Panc1 (cell line): Measurements from ENCODE around the gene UPF2. TPM values are rescaled to one million over a fixed set of nuclear protein-coding genes. Genes with fewer than 3 reads are reported as not detected.

Source experiments
- ATAC-seq: fragments of 200-7000 bp; cut with Tn5 transposase; 2 replicates; pipeline ENCODE4 v1.9.1; 2020; ENCODE audit warnings: mild to moderate bottlenecking, moderate library complexity
- BruUV-seq: library from RNA; stranded (reverse); fragments of 400-500 nt; replicated peaks from 2 replicates; lab custom pipeline; 2021; lab: Mats Ljungman, UMichigan
- CTCF ChIA-PET: fragments of 300-600 bp; sonication (Branson Sonifier 250); formaldehyde crosslinking; loops from one replicate; lab custom pipeline; 2022; ENCODE audit warnings: antibody characterized with exemption; lab: Charles Lee
- POLR2A ChIA-PET: fragments of 300-600 bp; sonication (Branson Sonifier 250); formaldehyde crosslinking; loops from one replicate; lab custom pipeline; 2022; ENCODE audit warnings: antibody characterized with exemption; lab: Charles Lee
- DNase-seq: peaks from one replicate; pipeline ENCODE4 v3.0.0-alpha.2; 2010; ENCODE audit warnings: low read depth, low spot score
- H3K27ac ChIP-seq: 2 replicates; pipeline ENCODE4 v1.5.1; 2011; ENCODE audit warnings: mild to moderate bottlenecking, low read length, inconsistent platforms
- H3K27me3 ChIP-seq: fragments of 200-500 bp; sonication (Bioruptor generic); 2 replicates; pipeline ENCODE4 v1.6.0; 2014; ENCODE audit warnings: low read length, inconsistent platforms; ENCODE audit not compliant: control insufficient read depth, insufficient read depth
- H3K36me3 ChIP-seq: fragments of 200-500 bp; sonication (Bioruptor generic); 2 replicates; pipeline ENCODE4 v1.5.1; 2014; ENCODE audit warnings: inconsistent platforms, mild to moderate bottlenecking, low read length, moderate library complexity; ENCODE audit not compliant: control insufficient read depth, insufficient read depth
- H3K4me1 ChIP-seq: 2 replicates; pipeline ENCODE4 v1.5.1; 2011; ENCODE audit warnings: inconsistent platforms, mild to moderate bottlenecking, low read length, moderate library complexity; ENCODE audit not compliant: control insufficient read depth, insufficient read depth
- H3K4me3 ChIP-seq, 2 experiments: 2 replicates each; pipeline ENCODE4 v1.5.1; 2011 to 2012; ENCODE audit warnings: low read depth in 2 of 2, low read length in 2 of 2, mild to moderate bottlenecking in 2 of 2, inconsistent platforms in 1 of 2, moderate library complexity in 1 of 2
- H3K9me3 ChIP-seq: fragments of 200-500 bp; sonication (Bioruptor generic); 2 replicates; pipeline ENCODE4 v1.5.1; 2014; ENCODE audit warnings: low read depth, mild to moderate bottlenecking, inconsistent platforms, low read length, moderate library complexity; ENCODE audit not compliant: control insufficient read depth, insufficient read depth
- POLR2AphosphoS5 ChIP-seq: IDR thresholded peaks from 2 replicates; pipeline ENCODE4 v1.6.1; 2012; ENCODE audit warnings: mild to moderate bottlenecking, low read depth, low read length, moderate library complexity
- SIN3A ChIP-seq: IDR thresholded peaks from 2 replicates; pipeline ENCODE4 v1.6.1; 2012; ENCODE audit warnings: low read depth, mild to moderate bottlenecking, low read length, moderate library complexity, borderline replicate concordance; ENCODE audit not compliant: insufficient read depth
- TCF7L2 ChIP-seq: IDR thresholded peaks from 2 replicates; pipeline ENCODE4 v1.6.1; 2011; ENCODE audit warnings: mild to moderate bottlenecking, low read depth, low read length, inconsistent platforms
- in situ Hi-C: cut with HindIII; loops from 2 replicates; pipeline ENCODE4 v1.10.0; 2016; ENCODE audit warnings: low sequenced_read_pairs, low pct_unique_long_range_greater_than_20kb
- intact Hi-C: fragments of 100-400 bp; cut with micrococcal nuclease; formaldehyde crosslinking; loops from one replicate; pipeline ENCODE4 v1.10.0; 2022; ENCODE audit not compliant: unreplicated experiment
- total RNA-seq: library from RNA; stranded (reverse); gene quantifications from one replicate; pipeline ENCODE4 v1.2.1, GENCODE V29; 2021; ENCODE audit not compliant: unreplicated experiment
- TF ChIP-seq, protein P1 (sequence below): fragments of 450-650 bp; IDR thresholded peaks from 2 replicates; pipeline ENCODE4 v1.5.1; 2017; ENCODE audit warnings: mild to moderate bottlenecking
- TF ChIP-seq, protein P2 (sequence below), 2 experiments: IDR thresholded peaks; 2 replicates each; pipeline ENCODE4 v1.6.1; 2011 to 2012; ENCODE audit warnings: low read depth in 2 of 2, control low read depth in 1 of 2, low read length in 1 of 2, mild to moderate bottlenecking in 1 of 2, moderate library complexity in 1 of 2; ENCODE audit not compliant: insufficient read depth in 1 of 2

UPF2 gene
- total RNA-seq, 1 experiment from 2014 or later = 19.1 TPM

DNA sequence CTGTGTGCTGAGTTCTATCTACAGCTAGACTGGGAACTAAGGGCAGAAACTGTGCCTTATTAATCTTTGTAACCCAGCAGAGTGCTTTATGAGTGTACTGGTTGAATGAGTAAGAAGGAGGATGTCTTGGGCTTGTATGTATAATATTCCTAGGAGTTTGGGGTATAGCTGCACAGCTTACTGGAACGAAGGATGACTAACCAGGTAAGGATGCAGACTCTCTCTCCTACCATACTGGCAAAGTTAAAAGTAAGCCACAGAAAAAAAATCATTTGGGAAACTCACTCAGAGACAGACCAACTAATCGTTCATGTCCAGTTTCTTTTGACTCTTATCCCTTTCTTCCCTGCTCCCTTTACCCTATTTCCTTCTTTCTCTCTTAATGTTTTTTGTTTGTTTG, 24.7 kb upstream of the UPF2 start:
- in situ Hi-C loops = no loop called here
- ChIA-PET POLR2A (interaction anchor here (0.6 kb wide), 1 partner anchor 42 kb away, joined by 4 read pairs; no protein-coding TSS in a partner anchor), CTCF (no interaction called here)
- H3K36me3 ChIP-seq = no peaks in the 10 kb centered on the region; the same call in 1 of the 2 replicates
- ATAC-seq (no peak), DNase-seq (no peak)
- TF ChIP-seq TCF7L2 (no peak), POLR2AphosphoS5 (no peak), SIN3A (no peak)
- TF ChIP-seq, protein P1, sequence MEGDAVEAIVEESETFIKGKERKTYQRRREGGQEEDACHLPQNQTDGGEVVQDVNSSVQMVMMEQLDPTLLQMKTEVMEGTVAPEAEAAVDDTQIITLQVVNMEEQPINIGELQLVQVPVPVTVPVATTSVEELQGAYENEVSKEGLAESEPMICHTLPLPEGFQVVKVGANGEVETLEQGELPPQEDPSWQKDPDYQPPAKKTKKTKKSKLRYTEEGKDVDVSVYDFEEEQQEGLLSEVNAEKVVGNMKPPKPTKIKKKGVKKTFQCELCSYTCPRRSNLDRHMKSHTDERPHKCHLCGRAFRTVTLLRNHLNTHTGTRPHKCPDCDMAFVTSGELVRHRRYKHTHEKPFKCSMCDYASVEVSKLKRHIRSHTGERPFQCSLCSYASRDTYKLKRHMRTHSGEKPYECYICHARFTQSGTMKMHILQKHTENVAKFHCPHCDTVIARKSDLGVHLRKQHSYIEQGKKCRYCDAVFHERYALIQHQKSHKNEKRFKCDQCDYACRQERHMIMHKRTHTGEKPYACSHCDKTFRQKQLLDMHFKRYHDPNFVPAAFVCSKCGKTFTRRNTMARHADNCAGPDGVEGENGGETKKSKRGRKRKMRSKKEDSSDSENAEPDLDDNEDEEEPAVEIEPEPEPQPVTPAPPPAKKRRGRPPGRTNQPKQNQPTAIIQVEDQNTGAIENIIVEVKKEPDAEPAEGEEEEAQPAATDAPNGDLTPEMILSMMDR = no peak
- TF ChIP-seq, protein P2, sequence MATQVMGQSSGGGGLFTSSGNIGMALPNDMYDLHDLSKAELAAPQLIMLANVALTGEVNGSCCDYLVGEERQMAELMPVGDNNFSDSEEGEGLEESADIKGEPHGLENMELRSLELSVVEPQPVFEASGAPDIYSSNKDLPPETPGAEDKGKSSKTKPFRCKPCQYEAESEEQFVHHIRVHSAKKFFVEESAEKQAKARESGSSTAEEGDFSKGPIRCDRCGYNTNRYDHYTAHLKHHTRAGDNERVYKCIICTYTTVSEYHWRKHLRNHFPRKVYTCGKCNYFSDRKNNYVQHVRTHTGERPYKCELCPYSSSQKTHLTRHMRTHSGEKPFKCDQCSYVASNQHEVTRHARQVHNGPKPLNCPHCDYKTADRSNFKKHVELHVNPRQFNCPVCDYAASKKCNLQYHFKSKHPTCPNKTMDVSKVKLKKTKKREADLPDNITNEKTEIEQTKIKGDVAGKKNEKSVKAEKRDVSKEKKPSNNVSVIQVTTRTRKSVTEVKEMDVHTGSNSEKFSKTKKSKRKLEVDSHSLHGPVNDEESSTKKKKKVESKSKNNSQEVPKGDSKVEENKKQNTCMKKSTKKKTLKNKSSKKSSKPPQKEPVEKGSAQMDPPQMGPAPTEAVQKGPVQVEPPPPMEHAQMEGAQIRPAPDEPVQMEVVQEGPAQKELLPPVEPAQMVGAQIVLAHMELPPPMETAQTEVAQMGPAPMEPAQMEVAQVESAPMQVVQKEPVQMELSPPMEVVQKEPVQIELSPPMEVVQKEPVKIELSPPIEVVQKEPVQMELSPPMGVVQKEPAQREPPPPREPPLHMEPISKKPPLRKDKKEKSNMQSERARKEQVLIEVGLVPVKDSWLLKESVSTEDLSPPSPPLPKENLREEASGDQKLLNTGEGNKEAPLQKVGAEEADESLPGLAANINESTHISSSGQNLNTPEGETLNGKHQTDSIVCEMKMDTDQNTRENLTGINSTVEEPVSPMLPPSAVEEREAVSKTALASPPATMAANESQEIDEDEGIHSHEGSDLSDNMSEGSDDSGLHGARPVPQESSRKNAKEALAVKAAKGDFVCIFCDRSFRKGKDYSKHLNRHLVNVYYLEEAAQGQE (IDR thresholded peaks at IDR 0.05; ENCODE audit: insufficient read depth in 1 of 2, low read depth in 2 of 2, low read length in 1 of 2) = no peak
- BruUV-seq = no TSS peak
- H3K27me3 ChIP-seq = no peaks in the 10 kb centered on the region
- peak overlapping the region; percentile 39; the same call in 1 of the 2 replicates for H3K27ac ChIP-seq
- no peaks in the 10 kb centered on the region; the same call in 1 of the 2 replicates for H3K4me1 ChIP-seq
- H3K9me3 ChIP-seq = no peaks in the 10 kb centered on the region
- intact Hi-C loops = no loop called here
- no peak overlapping the region for H3K4me3 ChIP-seq

DNA sequence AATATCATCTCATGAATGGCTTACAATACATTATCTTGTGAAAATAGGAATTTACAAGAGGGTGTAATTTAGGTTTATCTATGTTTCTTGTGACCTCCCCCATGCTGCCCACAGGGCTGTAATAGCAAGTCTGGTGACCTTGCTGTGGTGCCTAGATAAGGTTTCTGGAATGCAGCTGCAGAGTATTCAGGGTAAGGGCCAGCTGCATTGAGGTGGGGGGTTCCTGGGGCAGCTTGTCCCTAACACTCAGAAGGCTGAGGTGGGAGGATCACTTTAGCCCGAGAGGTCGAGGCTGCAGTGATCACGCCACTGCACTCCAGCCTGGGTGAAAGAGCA, 20.8 kb upstream of the UPF2 start:
- TF ChIP-seq POLR2AphosphoS5 = no peak
- TF ChIP-seq, protein P1 = no peak
- TF ChIP-seq, protein P2 (IDR thresholded peaks at IDR 0.05; ENCODE audit: insufficient read depth in 1 of 2, low read depth in 2 of 2, low read length in 1 of 2) = no peak
- no peak for TF ChIP-seq SIN3A
- TF ChIP-seq TCF7L2 = no peak
- CTCF ChIA-PET = no interaction called here
- no TSS peak for BruUV-seq
- Histone ChIP-seq H3K27me3 (no peaks in the 10 kb centered on the region), H3K4me1 (no peaks in the 10 kb centered on the region; the same call in 1 of the 2 replicates), H3K27ac (no peak overlapping the region), H3K9me3 (no peaks in the 10 kb centered on the region), H3K36me3 (no peaks in the 10 kb centered on the region), H3K4me3 (no peak overlapping the region)
- in situ Hi-C loops = no loop called here
- POLR2A ChIA-PET = no interaction called here
- intact Hi-C loops = no loop called here
- DNase-seq (no peak), ATAC-seq (no peak)
